Mesenteric fat pad (tissue), 1 donor: ENCODE results near the gene THOC5. TPM values are rescaled to one million over a fixed set of nuclear protein-coding genes. Genes with fewer than 3 reads are reported as not detected.

Source experiments
- DNase-seq: peaks from one replicate; pipeline ENCODE4 v3.0.0-alpha.2; 2020; ENCODE audit warnings: low spot score
- total RNA-seq: library from RNA; stranded (reverse); fragmentation: NEBNext Ultra II Directional; extraction: Animal tissue kit (Norgen Biotek cat#: 25700); gene quantifications from one replicate; pipeline ENCODE4 v1.2.1, GENCODE V29; 2021
- donor health status: DM: yes; HTN: yes; CAD: no.

The THOC5 gene
- total RNA-seq, 1 donor from 2014 or later = 33.3 TPM

GRCh38 chr22:29478326-29479276 lies 75.0 kb downstream of the THOC5 start:
- DNase-seq = no peak

DNA sequence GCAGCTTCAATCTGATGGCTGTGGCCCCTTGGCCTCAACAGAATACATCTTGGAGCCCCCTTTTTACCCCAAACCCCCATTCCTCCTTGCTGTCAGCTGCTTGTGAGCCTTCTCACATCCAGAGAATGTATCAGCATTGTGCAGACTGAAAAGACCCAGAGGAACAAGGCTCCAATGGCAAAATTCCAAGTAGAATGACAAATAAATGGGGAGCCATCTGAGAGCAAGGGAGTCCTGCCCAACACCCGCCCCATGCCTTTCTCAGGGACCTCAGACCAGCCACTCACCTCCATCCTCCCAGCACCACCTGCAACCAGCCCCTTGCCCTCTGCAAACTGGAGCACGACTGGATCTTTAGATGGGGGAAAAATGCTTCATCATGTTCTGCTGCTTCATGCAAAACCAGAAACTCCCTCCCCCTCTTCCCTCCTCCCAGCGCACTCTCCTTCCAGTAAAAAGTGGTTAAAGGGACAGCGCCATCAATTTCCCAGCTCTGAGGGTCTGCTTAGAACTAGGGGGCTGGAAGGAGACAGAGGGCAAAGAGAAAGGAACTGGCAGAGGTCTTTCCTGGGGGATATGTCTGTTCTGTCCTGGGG lies 75.7 kb downstream of the THOC5 start:
- no peak for DNase-seq

DNA sequence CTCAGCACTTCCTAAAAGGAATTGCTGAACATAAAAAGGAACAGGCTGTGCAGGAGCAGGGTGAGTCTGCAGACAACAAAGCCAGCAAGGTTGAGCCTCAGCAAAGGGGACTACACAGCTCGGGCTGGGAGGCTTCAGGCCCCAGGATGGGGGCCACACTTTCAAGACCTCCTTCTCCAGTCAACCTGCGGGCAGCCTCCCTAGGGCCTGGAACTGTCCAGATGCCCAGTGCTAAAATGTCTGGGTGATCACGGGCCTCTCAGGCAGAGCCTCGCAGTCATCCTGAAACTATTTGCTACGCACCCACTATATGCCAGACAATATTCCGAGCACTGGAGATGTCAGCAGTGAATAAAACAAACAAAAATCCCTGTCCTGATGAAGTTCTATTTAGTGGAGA lies 77.4 kb downstream of the THOC5 start:
- no peak for DNase-seq

GRCh38 chr22:29475550-29475949 lies 78.0 kb downstream of the THOC5 start:
- no peak for DNase-seq

GRCh38 chr22:29473001-29473400 lies 80.6 kb downstream of the THOC5 start:
- DNase-seq = no peak

DNA sequence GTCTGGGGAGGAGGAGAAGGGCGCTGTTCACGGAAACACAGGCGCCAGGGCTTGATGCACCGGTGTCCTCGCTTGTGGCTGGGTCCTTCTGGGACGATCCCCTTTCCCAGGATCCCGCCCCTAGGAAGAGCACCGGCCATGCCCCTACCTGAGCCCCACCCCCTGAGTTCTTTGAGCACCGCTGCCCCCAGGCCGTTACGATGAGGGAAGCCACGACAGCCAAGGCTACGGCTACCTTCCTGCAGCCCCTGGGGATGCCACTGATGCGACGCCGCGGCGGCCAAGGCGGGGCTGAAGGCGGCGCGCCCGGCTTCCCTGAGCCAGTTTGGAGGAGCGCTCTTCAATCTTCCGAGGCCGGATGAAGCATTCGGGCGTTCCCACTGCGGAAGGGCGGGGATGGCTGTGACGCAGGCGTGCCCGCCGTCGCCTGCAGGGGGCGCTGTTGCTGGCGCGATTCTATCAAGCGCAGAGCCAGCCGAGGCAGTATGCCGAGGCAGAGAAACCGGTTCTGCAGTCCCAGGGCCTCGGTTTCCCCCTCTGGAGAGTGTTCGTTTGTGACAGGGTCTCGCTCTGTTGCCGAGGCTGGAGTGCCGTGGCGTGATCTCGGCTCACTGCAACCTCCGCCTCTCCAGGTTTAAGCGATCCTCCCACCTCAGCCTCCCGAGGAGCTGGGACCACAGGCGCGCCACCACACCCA lies 83.2 kb downstream of the THOC5 start:
- DNase-seq = no peak

DNA sequence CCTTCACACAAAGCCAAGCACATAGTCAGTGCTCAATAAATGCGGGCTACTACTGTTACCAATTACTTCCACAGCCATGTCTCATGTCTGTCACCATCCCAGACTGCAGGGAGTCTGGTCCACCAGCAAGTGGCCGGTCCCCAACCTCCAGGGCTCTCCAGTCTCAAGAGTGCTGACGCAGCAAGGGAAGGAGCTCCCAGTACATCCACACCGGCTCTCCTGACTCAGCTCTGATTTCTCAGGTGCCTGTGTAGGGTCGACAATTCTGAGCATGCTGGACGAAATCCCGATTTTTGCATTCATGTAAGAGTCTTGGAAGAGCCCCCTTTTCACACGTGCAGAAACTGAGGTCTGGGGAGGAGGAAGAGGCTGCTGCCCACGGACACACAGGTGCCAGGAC lies 83.8 kb downstream of the THOC5 start:
- DNase-seq = no peak

DNA sequence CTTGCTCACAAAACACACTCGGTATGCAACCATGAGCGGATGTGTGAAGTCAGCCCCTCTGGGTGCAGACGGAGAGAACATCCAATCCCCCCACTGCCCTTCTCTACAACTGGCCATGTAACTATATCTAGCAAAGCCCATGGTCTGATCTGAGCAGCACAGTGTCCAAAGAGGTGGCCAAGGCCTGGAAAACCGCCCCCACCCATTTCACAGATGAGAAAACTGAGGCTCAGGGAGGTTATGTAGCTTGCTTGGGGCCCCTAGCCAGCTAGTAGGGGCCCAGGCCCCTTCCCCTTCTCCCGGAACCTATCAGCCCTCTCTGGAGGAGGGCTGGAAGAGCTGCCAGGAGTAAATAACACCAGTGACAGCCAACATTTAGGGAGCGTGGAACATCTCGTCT lies 89.0 kb downstream of the THOC5 start:
- no peak for DNase-seq

DNA sequence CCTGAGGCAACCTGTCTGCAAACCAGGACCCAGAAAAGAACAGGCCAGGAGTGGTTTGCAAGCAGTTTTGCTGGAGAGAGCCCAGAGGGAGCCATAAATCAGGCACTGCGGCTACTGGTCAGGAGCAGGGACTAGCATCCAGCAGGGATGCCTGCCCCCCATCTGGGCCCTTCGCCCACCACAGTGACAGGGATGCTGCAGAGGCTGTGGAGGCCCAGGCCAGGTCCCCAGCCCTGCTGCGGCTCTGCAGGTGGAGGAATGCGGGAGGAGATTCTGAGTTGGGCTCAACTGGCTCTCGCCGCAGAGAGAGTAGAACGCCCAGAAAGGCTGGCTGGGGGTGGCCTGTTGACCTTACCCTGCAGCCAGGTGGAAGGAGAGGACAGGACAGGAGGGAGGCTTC lies 89.9 kb downstream of the THOC5 start:
- DNase-seq = no peak

DNA sequence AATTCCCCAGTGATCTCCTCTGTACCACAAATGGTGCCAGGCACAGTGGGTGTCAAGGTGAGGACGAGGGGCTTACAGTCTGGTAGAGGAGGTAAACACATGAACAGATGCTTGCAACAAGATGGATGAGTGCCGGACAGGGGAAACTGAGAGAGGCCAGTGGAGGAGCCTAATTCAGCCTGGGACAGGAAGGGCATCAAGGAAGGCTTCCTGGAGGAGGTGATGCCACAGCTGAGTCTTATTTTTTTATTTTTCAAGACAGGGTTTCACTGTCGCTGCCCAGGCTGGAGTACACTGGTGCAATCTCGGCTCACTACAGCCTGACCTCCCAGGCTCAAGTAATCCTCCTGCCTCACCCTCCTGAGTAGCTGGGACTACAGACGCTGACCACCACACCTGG lies 92.3 kb downstream of the THOC5 start:
- no peak for DNase-seq

- no peak for DNase-seq
Measured at GRCh38 chr22:29459773-29460172, 93.8 kb downstream of the THOC5 start.

- DNase-seq = no peak
Measured at GRCh38 chr22:29458551-29458950, 95.0 kb downstream of the THOC5 start.

DNA sequence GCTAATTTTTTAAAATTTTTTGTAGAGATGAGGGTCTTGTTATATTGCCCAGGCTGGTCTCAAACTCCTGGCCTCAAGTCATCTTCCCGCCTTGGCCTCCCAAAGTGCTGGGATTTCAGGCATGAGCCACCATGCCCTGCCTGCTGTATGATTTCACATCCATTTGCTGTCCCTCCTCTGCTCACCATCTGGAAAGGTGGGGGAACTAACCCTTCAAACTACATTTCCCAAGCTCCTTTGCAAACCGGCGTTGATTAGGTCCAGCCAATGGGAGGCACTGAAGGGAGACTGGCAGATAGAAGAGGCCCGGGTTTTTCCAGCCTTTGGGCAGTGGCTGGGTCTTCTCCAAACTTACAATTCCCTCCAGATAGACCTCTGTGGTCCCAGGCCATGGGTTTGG lies 95.8 kb downstream of the THOC5 start:
- no peak for DNase-seq

DNA sequence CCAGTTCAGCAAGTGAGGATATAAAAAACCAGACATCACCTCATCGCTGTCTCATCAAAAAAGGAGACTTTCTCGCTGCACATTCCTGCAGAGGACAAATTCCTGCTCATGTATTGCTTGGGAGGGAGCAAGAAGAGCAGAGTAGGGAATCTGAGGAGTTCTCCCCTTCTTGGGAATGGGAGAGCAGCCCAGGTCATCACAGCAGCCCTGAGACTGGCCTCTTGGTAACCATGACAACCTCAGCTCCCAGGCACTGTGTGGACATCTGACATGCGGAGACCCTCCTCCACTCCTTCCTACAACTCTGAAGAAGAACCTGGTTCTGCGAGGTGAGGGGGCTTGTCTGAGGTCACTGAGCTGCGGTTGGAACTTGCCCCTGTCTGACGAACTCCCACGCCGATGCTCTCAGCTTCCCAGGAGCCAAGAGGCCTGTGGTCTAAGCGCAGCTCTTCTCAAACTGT lies 97.3 kb downstream of the THOC5 start:
- no peak for DNase-seq

Other genes starting within 250 kb of the THOC5 start
- 36.2 TPM for gene GAS2L1, start 247.1 kb downstream of the THOC5 start, total RNA-seq
- 1.9 TPM for gene RASL10A, start 238.1 kb downstream of the THOC5 start, total RNA-seq
- 89.3 TPM for gene AP1B1, start 165.2 kb downstream of the THOC5 start, total RNA-seq
- not detected for gene RFPL1, start 115.2 kb downstream of the THOC5 start, total RNA-seq
- gene NEFH, start 73.5 kb downstream of the THOC5 start, total RNA-seq = 0.87 TPM
- 7.9 TPM for gene NIPSNAP1, start 27.4 kb upstream of the THOC5 start, total RNA-seq
- 34.1 TPM for gene NF2, start 49.9 kb upstream of the THOC5 start, total RNA-seq
- not detected for gene CABP7, start 166.2 kb upstream of the THOC5 start, total RNA-seq
- 17.8 TPM for gene ZMAT5, start 213.2 kb upstream of the THOC5 start, total RNA-seq
- gene UQCR10, start 213.6 kb upstream of the THOC5 start, total RNA-seq = 81.1 TPM